Caco-2 (cell line): ENCODE measurements around the gene ZG16. TPM values are rescaled to one million over a fixed set of nuclear protein-coding genes. Genes with fewer than 3 reads are reported as not detected.

Experiments
- BruUV-seq: library from RNA; stranded (reverse); fragments of 400-500 nt; replicated peaks from 2 replicates; lab custom pipeline; 2021; lab: Mats Ljungman, UMichigan
- CTCF ChIA-PET: fragments of 300-600 bp; sonication (Branson Sonifier 250); formaldehyde crosslinking; loops from one replicate; lab custom pipeline; 2022; ENCODE audit warnings: antibody characterized with exemption; lab: Charles Lee
- POLR2A ChIA-PET: fragments of 300-600 bp; sonication (Branson Sonifier 250); formaldehyde crosslinking; loops from one replicate; lab custom pipeline; 2022; ENCODE audit warnings: antibody characterized with exemption; lab: Charles Lee
- DNase-seq, 2 experiments: peaks; one replicate each; pipeline versions ENCODE4 v3.0.0 to v3.0.0-alpha.2; 2020 to 2022
- H3K27me3 ChIP-seq: replicated peaks from 2 replicates; pipeline ENCODE4 v1.6.0; 2011; ENCODE audit warnings: low read length; ENCODE audit not compliant: control insufficient read depth, insufficient read depth
- H3K36me3 ChIP-seq: 2 replicates; pipeline ENCODE4 v1.5.1; 2011; ENCODE audit warnings: low read length; ENCODE audit not compliant: control insufficient read depth, insufficient read depth
- H3K4me1 ChIP-seq: fragments of 250-450 bp; sonication (Bioruptor Pico); 2 replicates; pipeline ENCODE4 v1.5.1; 2020; ENCODE audit warnings: mild to moderate bottlenecking
- H3K4me3 ChIP-seq: 2 replicates; pipeline ENCODE4 v1.5.1; 2011; ENCODE audit warnings: low read depth, mild to moderate bottlenecking, control low read depth, low read length
- H3K9me3 ChIP-seq: fragments of 250-450 bp; sonication (Bioruptor Pico); 2 replicates; pipeline ENCODE4 v1.5.1; 2020; ENCODE audit warnings: mild to moderate bottlenecking, moderate library complexity
- H3K27ac Mint-ChIP-seq: one replicate; pipeline ENCODE4 v1.8.0; 2022; ENCODE audit warnings: mixed read lengths; ENCODE audit not compliant: unreplicated experiment
- H3K27me3 Mint-ChIP-seq: one replicate; pipeline ENCODE4 v1.8.0; 2022; ENCODE audit warnings: mixed read lengths; ENCODE audit not compliant: insufficient read depth, unreplicated experiment
- H3K36me3 Mint-ChIP-seq: one replicate; pipeline ENCODE4 v1.8.0; 2022; ENCODE audit warnings: mild to moderate bottlenecking, mixed read lengths; ENCODE audit not compliant: insufficient read depth, unreplicated experiment
- H3K4me1 Mint-ChIP-seq: one replicate; pipeline ENCODE4 v1.8.0; 2022; ENCODE audit warnings: low read depth, mixed read lengths; ENCODE audit not compliant: unreplicated experiment
- H3K4me3 Mint-ChIP-seq: one replicate; pipeline ENCODE4 v1.8.0; 2022; ENCODE audit warnings: mild to moderate bottlenecking, moderate library complexity, mixed read lengths; ENCODE audit not compliant: unreplicated experiment
- H3K9me3 Mint-ChIP-seq: one replicate; pipeline ENCODE4 v1.8.0; 2022; ENCODE audit warnings: mixed read lengths; ENCODE audit not compliant: unreplicated experiment
- CTCF ChIP-seq, 2 experiments: fragments of 200-600 bp in 1 of 2; IDR thresholded peaks; 1 replicate in 1 of 2; 2 replicates in 1 of 2; pipeline versions ENCODE4 v1.5.1 to v1.8.0; 2011 to 2022; ENCODE audit warnings: antibody characterized with exemption in 1 of 2, control low read depth in 1 of 2, inconsistent platforms in 1 of 2, low read depth in 1 of 2, low read length in 1 of 2, mild to moderate bottlenecking in 1 of 2, moderate library complexity in 1 of 2; ENCODE audit not compliant: insufficient read depth in 1 of 2, severe bottlenecking in 1 of 2, unreplicated experiment in 1 of 2
- intact Hi-C: fragments of 100-400 bp; cut with micrococcal nuclease; formaldehyde crosslinking; loops from one replicate; pipeline ENCODE4 v1.10.0; 2022; ENCODE audit not compliant: unreplicated experiment
- total RNA-seq: library from RNA; stranded (reverse); gene quantifications from 2 replicates; pipeline ENCODE4 v1.2.3, GENCODE V29; 2022

Gene ZG16
- total RNA-seq, 1 experiment from 2014 or later: 1.9 TPM

GRCh38 chr16:29825145-29826044 is 47.3 kb downstream of the ZG16 start:
- H3K36me3 ChIP-seq: no peaks in the 10 kb centered on the region
- Mint-ChIP-seq H3K4me3 (no peak overlapping the region), H3K9me3 (no peaks in the 10 kb centered on the region), H3K27ac (peak overlapping the region; percentile 53), H3K27me3 (no peaks in the 10 kb centered on the region), H3K4me1 (peaks cover 21% of the 10 kb centered on the region), H3K36me3 (peaks cover 27% of the 10 kb centered on the region)
- ChIA-PET POLR2A (no interaction called here), CTCF (interaction anchor here (1.5 to 1.9 kb wide), 2 partner anchors 9 to 23 kb away, joined by 3 to 7 read pairs; partner anchors contain the start of gene PAGR1)
- H3K4me1 ChIP-seq: peaks cover 53% of the 10 kb centered on the region
- no peaks in the 10 kb centered on the region for H3K9me3 ChIP-seq
- intact Hi-C loops: no loop called here
- no TSS peak for BruUV-seq
- DNase-seq: no peak
- no peak for TF ChIP-seq CTCF (IDR thresholded peaks at IDR 0.05; ENCODE audit: insufficient read depth in 1 of 2, low read depth in 1 of 2, low read length in 1 of 2, severe bottlenecking in 1 of 2, unreplicated experiment in 1 of 2)
- H3K4me3 ChIP-seq: no peak overlapping the region
- no peaks in the 10 kb centered on the region for H3K27me3 ChIP-seq

DNA sequence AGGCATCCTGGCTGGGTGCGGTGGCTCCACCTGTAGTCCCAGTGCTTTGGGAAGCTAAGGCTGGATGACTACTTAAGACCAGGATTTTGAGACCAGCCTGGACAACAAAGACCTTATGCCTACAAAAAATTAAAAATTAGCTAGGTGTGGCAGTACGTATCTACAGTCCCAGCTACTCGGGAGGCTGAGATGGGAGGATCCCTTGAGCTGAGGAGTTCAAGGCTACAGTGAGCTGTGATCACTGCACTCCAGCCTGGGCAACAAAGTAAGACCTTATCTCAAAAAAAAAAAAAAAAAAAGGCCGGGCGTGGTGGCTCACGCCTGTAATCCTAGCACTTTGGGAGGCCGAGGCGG is 48.3 kb downstream of the ZG16 start:
- intact Hi-C loops: no loop called here
- no TSS peak for BruUV-seq
- Mint-ChIP-seq H3K9me3 (no peaks in the 10 kb centered on the region), H3K36me3 (peaks cover 22% of the 10 kb centered on the region), H3K27me3 (no peaks in the 10 kb centered on the region), H3K27ac (peak overlapping the region; percentile 83), H3K4me1 (peaks cover 27% of the 10 kb centered on the region), H3K4me3 (no peak overlapping the region)
- H3K27me3 ChIP-seq: no peaks in the 10 kb centered on the region
- peaks cover 54% of the 10 kb centered on the region for H3K4me1 ChIP-seq
- no peak overlapping the region for H3K4me3 ChIP-seq
- H3K9me3 ChIP-seq: no peaks in the 10 kb centered on the region
- no peak for DNase-seq
- H3K36me3 ChIP-seq: no peaks in the 10 kb centered on the region
- ChIA-PET POLR2A (no interaction called here), CTCF (interaction anchor here (1.0 to 1.5 kb wide), 2 partner anchors 17 to 23 kb away, joined by 3 to 7 read pairs; no protein-coding TSS in a partner anchor)
- TF ChIP-seq CTCF (IDR thresholded peaks at IDR 0.05; ENCODE audit: insufficient read depth in 1 of 2, low read depth in 1 of 2, low read length in 1 of 2, severe bottlenecking in 1 of 2, unreplicated experiment in 1 of 2): no peak

- H3K27ac Mint-ChIP-seq: peak overlapping the region; percentile 89
- TF ChIP-seq CTCF (IDR thresholded peaks at IDR 0.05; ENCODE audit: insufficient read depth in 1 of 2, low read depth in 1 of 2, low read length in 1 of 2, severe bottlenecking in 1 of 2, unreplicated experiment in 1 of 2): no peak
- POLR2A ChIA-PET: no interaction called here
- BruUV-seq: no TSS peak
- CTCF ChIA-PET: no interaction called here
- Histone ChIP-seq H3K4me1 (peaks cover 37% of the 10 kb centered on the region), H3K4me3 (no peak overlapping the region), H3K36me3 (0 out of 2 replicates have a peak, but pooled peaks cover 2% of the 10 kb centered on the region), H3K27me3 (no peaks in the 10 kb centered on the region), H3K9me3 (no peaks in the 10 kb centered on the region)
- H3K4me3 Mint-ChIP-seq: peak overlapping the region; percentile 59
- H3K4me1 Mint-ChIP-seq: peaks cover 20% of the 10 kb centered on the region
- no peaks in the 10 kb centered on the region for H3K9me3 Mint-ChIP-seq
- no peak for DNase-seq
- no peaks in the 10 kb centered on the region for H3K27me3 Mint-ChIP-seq
- H3K36me3 Mint-ChIP-seq: peaks cover 24% of the 10 kb centered on the region
- intact Hi-C loops: no loop called here
Observed at GRCh38 chr16:29830774-29831173, 52.7 kb downstream of the ZG16 start.
